NCI-H2029 (cell line): ENCODE data around the gene RUNX1.
A peak's percentile ranks its signal among the peaks of the same experiment; 100 is the strongest.
"Not testable (repeated sequence)": the region's sequence is repeated elsewhere in the genome, so short reads cannot be mapped to it uniquely, and the experiment has no call there.

Source experiments
- DNase-seq: peaks from one replicate; lab custom pipeline; 2025; lab: John Stamatoyannopoulos, UW

The RUNX1 gene

GRCh38 chr21:34969423-34970166 lies 79.5 kb downstream of the RUNX1 start:
- DNase-seq: no peak

DNA sequence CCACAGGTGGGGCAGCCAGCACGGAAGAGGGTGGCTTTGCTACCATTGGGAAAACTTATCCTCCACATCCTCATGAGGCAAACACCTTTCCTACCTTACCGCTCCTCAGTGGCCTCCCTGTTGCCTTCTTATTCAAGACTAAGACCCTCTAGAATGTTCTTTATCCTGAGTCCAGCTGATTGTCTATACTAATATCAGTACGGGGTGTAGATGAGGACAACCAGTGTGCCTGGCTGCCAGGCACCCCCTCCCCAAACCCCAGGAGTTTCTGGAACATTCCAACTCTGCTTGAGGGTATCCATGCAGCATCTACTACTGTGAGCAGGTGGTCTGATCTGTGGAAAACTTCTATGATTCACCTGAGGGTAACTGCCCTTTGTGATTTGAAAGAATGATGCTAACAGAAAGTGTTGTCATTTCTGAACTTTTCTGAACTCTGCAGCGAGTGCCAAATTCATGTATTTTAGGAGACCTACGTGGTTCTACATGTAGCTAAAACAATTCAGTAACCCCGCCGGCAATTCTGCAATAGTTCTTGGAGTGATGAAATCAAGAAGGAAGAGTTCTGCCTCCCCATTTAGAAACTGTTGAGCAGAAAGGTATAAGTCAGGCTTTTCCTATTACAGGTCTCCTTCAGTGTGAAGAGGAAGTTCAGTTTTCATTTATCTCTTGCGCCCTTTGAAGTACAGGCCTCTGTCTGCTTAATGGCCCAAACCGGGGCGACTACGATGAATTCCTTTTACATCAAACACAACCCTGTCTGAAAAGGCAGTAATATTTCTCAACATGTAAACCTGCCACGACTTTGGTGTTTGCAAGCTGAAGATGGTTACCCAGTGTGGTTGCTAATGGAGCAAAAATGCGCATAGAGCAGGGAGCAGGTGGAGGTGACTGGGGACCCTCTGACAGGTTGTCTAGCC lies 80.4 kb downstream of the RUNX1 start:
- DNase-seq: no peak

- DNase-seq: no peak
Observed at GRCh38 chr21:34967509-34968289, 81.4 kb downstream of the RUNX1 start.

GRCh38 chr21:34966881-34967280 lies 82.2 kb downstream of the RUNX1 start:
- not testable (repeated sequence) for DNase-seq

GRCh38 chr21:34965200-34966174 lies 83.6 kb downstream of the RUNX1 start:
- no peak for DNase-seq

DNA sequence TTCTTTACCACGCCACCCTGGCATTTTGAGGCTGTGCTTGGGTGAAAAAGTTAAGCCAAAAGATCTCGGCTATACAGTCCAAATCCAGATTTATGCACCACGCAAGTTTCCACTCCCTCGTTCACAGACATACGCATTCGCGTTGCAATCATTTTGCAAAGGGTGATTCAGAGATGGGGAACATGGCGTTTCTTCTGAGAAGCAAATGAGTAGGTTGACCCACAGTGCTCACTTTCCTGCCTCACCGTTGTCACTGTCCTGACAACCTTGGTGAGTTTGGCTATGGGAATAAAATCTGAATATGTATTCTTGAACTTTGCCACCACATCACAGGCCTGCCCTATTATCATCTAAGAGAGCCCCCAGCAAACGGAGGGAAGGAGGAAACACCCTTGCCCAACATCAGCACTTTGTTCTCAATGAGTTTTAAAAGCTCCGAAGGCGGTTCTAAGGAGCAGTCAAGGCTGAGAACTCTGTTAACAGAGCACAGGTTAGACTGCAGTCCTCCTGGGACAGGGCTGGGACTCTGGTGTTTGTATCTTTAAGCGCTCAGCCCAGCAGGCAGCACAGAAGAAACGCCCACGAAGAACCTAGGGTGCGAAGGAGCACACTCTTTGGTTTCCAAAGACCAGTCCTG lies 86.4 kb downstream of the RUNX1 start:
- no peak for DNase-seq

- no peak for DNase-seq
Observed at GRCh38 chr21:34962136-34962535, 87.0 kb downstream of the RUNX1 start.

- DNase-seq: no peak
Observed at GRCh38 chr21:34960687-34961086, 88.4 kb downstream of the RUNX1 start.

GRCh38 chr21:34959607-34960006 lies 89.5 kb downstream of the RUNX1 start:
- DNase-seq: no peak

DNA sequence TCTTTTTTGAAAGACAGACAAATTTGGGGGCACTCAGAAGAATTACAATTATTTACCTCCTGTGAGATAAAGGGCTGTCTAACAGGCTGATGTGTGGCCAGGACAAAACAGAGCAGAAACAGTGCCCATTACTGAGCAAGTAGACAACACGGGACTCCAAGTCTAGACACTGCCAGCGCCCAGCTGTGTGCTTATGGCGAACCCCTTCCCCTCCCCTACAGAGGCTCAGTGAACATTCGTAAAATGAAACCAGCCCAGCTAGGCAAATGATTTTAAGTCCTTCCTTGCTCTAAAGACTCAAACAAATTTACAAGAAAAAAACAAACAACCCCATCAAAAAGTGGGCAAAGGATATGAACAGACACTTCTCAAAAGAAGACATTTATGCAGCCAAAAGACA lies 91.1 kb downstream of the RUNX1 start:
- no peak for DNase-seq

DNA sequence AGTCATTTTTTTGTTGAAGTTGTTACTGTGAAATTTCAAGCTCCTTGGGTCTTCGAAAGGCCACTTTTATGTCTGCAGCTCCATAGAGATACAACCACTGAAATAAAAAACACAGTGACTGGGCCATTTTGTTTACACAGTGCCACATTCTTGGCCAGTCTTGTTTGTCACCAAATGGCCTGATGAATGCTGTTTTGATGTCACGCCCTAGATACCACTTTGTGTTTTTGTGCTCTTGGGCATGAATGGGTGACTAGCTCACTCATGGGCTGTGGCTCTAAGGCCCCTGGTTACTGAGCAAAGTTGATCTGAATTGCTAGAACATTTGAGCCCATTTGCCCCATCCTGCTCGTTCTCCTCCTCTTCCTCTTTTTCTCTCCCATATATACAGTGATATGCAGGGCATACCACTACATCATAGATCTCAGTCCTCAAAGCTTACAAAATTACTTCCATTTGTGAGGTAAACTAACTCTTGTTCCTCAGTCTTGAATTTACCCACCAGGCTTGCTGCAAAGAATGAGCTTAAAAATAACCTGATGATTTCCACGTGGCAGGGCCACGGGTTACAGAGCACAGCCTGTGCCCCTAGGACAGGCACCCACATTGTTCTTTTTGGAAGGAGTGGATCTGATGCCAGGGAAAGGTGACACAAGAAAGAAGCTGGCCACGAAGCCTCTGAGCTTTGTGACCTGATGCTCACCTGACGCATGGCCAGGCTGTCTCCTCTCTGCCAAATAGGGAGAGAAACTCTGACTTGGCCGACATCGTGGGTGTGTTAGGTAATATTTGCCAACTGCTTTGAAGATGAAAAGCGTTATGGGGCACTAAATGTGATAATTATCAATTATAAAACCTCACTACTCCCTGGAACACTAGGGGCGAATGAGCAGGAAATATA lies 92.4 kb downstream of the RUNX1 start:
- no peak for DNase-seq

GRCh38 chr21:34953950-34954349 lies 95.2 kb downstream of the RUNX1 start:
- no peak for DNase-seq

GRCh38 chr21:34952701-34953100 lies 96.4 kb downstream of the RUNX1 start:
- peak; percentile 19 for DNase-seq

GRCh38 chr21:34951868-34952267 lies 97.2 kb downstream of the RUNX1 start:
- not testable (repeated sequence) for DNase-seq

DNA sequence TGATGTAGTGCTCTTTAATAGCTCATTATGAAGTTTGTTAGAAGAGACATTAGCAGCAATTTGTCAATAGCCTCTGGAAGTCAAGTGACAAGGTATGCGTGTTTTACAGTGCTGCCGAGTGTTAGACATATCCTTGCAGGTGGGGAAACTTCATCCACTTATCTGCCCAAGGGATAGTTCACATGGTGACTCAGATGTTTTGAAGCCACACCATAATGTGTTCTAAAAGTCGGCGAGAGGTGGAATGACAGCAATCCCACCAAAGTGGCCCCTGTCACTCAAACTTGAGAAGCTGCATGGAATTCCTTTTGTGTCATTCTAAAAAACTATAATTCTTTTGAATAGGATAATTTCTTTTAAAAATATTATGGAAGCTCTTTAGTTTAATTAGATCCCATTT lies 98.1 kb downstream of the RUNX1 start:
- DNase-seq: no peak

DNA sequence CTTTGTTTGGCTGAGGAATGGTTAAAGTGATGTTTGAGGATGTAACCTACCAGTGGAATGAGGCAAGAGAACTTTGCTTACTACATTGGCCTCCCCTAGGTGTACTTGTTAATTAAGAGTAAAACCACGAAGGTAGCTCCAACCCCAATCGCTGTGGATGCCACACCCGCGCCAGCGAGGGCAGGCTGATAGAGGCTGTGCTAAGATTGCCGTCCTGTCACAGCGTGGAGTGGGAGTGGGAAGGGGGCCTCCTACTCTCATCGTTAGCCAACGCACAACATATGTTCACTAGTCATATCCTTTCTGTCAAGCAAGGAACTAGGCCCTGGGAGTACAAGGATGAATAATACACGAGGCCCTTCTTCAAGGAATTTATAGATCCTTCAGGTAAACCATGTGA lies 99.6 kb downstream of the RUNX1 start:
- no peak for DNase-seq

- no peak for DNase-seq
Observed at GRCh38 chr21:34949030-34949429, 100.1 kb downstream of the RUNX1 start.

DNA sequence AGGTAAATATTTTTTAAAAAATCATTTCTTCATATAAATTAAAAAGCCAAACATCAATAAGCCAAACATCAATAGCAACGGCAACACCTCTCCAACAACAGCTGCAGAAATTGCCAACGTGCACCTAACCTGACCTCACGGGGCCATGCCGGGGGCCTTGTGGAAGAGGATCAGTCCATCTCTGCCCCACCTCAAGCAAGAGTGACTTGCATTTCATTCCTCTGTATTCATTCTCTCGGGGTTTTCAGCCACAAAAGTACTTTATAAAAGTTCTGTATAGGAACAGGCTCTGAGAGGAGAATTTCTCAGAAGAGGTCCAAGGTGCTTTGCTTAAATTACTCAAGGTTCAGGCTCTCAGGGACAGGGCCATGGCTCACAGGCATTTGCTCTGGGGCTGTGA lies 100.9 kb downstream of the RUNX1 start:
- no peak for DNase-seq

GRCh38 chr21:34946916-34947534 lies 102.1 kb downstream of the RUNX1 start:
- no peak for DNase-seq
